Fibroblast of skin of back (primary cell): ENCODE measurements around the gene NCBP2.
"Not testable (repeated sequence)": the region's sequence is repeated elsewhere in the genome, so short reads cannot be mapped to it uniquely, and the experiment has no call there.

ENCODE experiments used
- DNase-seq: peaks from one replicate; pipeline ENCODE4 v3.0.0-alpha.2; 2013

Gene NCBP2

GRCh38 chr3:196968233-196969133 is 26.2 kb upstream of the NCBP2 start, which contains the start of gene PIGZ:
PIGZ (minus strand) TSS chr3:196968833; CDS start chr3:196952031, 16,802 bp downstream.
- peak; percentile 32 for DNase-seq

DNA sequence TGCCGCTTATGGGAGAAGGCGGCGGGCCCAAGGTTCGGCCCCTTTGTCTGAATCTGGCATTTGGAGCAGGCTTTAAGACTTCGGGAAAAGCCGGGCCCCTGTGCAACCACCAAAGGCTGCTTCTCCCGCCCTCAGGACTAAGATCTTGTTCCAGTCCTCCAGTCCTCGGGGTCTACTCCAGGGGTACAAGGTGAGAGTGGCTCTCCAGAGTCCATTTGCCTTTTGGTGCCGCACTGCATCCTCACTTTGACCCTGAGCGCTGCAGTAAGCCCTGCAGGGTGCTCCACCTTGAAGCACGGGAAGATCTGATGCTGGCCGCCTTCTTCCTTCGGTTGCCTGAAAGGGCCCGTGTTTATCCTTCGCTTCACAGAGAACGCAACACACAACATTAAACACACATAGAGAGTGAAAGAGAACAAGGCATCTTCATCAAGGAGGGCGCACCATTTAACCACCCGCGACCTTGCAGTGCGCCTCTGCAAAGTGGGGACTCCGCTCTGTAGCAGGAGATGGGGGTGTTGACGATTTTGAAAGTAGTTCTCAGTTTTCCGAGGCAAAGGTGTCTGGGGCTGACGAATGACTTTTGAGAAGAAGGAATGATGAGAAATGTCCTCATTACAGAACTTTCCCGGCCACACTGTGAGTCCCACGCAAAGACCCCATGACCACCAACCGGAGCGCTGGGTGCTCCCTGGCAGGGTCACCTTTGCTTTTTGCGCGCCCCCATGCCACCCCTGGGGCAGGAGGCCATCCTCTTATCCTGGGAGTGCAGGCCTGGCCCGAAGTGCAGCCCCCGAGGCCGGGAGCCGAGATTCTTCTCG is 25.3 kb upstream of the NCBP2 start:
- no peak for DNase-seq

GRCh38 chr3:196966526-196967401 is 24.4 kb upstream of the NCBP2 start:
- DNase-seq: no peak

GRCh38 chr3:196965804-196966173 is 23.5 kb upstream of the NCBP2 start:
- no peak for DNase-seq

DNA sequence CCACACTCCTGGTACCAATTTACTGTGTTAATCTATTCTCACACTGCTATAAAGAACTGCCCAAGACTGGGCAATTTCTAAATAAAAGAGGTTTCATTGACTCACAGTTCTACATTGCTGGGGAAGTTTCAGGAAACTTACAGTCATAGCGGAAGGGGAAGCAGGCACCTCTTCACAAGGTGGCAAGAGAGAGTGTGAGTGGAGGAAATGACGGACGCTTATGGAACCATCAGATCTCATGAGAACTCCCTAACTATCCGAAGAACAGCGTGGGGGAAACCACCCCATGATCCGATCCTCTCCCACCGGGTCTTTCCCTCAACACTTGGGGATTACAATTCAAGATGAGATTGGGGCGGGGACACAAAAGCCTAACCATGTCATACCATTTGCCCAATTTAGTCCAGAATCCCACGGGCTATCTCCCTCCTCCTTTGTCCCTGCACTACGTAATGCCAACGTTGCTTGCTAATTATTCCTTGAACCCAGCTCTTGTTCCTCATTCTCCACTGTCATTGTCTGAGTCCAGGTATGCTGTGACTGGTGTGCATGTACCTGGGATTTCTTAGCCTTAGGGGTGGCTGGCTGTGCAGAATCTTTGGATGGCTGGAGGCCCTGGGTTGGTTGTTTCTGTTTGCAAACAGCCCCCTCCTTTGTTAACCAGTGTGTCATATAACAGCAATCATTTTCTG is 22.9 kb upstream of the NCBP2 start:
- DNase-seq: no peak

DNA sequence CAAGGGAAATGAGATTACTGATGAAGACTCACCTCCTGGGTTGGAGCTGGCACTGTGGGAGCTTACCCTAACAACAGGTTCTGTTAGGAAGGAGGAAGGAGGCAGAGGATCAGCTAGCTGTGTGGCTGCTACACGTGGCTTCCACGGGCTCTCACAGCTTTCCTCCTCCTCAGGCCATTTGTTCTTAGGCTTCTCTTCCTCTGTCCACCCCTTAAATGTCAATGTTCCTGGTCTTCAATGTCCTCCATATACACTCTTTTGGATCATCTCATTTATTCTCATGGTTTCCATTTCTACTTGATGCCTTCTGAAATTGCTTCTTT is 21.3 kb upstream of the NCBP2 start:
- DNase-seq: no peak

DNA sequence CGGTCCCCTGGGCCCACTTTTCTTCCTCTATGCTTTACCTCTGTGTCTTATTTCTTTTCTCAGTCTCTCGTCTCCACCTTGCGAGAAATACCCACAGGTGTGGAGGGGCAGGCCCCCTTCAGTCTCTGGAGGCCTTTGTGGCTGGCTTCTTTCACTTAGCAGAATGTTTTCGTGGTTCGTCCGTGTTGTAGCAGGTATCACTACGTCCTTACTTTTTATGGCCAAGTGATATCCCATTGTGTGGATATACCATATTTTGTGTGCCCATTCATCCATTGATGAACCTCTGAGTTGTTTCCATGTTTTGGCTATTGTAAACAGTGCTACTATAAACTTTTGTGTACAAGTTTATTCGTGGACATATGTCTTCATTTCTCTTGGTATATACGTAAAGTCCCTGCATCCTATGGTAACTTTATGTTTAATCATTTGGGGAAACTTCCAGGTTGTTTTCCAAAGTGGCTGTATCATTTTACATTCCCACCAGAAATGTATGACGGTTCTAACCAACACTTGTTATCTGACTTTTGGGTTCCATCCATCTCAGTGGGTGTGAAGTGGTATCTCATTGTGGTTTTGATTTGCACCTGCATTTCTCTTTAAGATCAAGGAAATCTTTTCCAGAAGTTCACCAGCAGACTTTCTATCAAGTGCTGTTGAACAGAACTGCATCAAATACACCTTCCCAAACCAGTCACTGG is 20.8 kb upstream of the NCBP2 start:
- no peak for DNase-seq

DNA sequence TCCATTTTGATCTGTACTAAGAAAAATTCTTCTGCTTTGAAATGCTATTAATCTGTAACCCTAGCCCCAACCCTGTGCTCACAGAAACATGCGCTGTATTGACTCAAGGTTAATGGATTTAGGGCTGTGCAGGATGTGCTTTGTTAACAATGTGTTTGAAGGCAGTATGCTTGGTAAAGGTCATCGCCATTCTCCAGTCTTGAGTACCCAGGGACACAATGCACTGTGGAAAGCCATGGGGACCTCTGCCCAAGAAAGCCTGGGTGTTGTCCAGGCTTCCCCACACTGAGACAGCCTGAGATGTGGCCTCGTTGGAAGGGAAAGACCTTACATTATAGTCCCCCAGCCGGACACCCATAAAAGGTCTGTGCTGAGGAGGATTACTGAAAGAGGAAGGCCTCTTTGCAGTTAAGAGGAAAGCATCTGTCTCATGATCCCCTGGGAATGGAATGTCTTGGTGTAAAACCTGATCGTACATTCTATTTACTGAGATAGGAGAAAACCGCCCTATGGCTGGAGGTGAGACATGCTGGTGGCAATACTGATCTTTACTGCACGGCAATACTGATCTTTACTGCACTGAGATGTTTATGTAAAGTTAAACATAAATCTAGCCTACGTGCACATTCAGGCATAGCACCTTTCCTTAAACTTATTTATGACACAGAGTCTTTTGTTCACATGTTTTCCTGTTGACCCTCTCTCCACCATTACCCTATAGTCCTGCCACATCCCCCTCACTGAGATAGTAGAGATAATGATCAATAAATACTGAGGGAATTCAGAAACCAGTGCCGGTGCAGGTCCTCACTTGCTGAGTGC is 20.0 kb upstream of the NCBP2 start:
- no peak for DNase-seq

DNA sequence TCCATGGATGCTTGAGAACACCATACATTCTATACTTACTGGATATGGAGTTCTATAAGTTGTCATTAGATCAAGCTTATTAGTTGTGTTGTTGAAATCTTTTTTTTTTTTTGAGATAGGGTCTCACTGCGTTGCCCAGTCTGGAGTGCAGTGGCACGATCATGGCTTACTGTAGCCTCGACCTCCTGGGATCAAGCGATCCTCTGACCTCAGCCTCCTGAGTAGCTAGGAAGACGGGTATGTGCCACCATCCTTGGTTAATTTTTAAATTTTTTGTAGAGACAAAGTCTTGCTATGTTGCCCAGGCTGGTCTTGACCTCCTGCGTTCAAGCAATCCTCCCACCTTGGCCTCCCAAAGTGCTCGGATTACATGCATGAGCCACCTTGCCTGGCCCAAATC is 12.5 kb upstream of the NCBP2 start:
- DNase-seq: no peak

DNA sequence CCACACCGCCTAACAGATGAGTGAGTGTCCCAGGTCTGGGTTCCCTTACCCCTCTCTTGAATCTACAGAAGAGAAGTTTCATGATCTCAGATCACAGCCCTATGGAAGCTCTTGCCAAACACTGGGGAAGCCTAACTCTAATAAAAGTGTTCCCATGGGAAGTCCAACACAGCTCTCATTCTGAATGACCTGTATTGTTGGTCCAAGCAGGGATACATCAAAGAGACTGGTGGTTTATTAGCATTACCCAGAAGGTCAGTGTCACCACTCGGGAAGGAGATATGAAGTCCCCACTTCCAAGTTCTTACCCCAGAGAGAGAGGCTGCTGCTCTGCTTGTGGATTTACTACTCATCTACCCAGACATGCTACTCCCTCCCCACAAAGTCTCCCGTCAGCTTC is 9.0 kb upstream of the NCBP2 start:
- no peak for DNase-seq

- DNase-seq: no peak
Measured at GRCh38 chr3:196949750-196950149, 7.4 kb upstream of the NCBP2 start.

- DNase-seq: no peak
Measured at GRCh38 chr3:196949285-196949619, 6.9 kb upstream of the NCBP2 start.

- DNase-seq: no peak
Measured at GRCh38 chr3:196948442-196949284, 6.3 kb upstream of the NCBP2 start.

DNA sequence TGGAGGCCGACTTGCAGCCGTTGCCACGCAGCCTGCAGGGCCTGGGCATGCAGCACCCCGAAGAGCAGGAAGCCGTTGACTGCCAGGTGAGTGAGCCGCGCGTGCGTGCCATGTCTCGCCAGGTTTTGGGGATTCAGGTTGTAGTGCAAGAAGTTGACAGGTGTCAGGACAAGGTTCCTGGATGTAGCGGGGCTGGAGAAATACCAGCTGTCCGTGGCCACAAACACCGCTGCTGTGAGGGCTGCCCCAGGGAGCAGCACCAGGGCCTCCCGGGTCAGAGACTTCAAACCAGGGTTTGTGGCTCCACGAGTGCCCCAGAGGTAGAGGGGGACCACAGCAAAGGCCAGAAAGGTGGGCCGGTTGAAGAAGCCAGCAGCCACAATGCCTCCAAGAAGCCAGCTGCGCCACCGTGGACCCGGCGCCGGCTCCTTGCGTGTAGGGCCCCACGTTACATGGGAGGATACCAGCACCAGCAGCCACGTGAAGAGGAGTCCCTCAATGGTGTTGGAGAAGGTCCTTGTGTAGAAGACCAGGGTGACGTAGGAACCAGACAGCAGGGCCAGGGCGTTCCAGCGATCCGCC is 5.6 kb upstream of the NCBP2 start:
- no peak for DNase-seq

DNA sequence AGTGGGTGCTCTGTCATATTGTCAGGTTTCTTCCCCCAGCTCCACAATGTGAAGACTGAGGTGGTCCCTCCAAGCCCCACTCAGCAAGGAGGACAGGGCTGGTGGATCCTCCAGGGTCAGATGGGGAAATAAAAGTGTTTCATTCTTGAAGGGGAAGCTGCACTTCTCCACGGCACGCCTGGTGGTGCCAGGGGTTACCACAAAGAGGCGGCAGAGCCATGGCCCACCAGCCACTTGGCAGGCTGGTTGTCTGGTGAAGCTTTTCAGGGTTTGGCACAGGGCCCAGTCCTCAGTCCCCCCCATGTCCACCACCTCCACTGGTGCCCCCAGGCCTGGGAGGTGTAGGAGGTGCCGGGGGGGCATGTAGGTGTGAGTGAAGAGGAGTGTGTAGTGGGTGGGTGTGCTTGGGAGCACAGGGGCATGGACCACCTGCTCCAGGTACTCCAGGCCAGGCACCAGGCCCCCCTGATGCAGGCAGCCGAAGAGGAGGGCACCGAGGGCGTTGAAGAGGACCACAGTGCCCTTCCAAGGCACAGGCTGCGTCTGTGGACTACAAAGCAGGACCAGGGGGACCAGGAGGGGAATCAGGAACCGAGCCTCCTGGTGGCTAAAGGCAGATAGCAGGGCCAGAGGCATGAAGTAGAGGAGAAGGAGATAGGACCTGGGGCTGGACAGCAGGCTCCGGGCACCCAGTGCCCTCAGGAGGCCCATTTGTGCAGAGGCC is 5.0 kb upstream of the NCBP2 start:
- no peak for DNase-seq

- not testable (repeated sequence) for DNase-seq
Measured at GRCh38 chr3:196944037-196944790, 1.9 kb upstream of the NCBP2 start.

DNA sequence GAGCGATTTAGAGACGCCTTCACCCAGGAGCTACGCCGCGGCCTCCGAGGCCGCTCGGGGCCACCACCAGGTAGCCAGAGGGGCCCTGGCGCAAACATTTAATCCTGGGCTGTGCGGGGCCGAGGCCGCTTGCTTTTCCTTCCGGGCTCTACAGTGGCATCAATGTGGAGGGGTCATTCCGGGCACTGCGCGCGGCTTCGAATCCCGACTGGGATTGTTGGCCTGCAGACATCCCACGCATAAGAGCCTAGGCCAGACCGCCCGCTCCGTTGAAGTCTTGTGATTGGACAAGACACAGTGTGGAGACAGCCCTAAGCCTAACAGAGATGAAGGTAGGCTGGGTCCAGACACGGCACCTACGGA is 568 bp upstream of the NCBP2 start:
- DNase-seq: peak; percentile 23

- DNase-seq: no peak
Measured at GRCh38 chr3:196941729-196942225, 551 bp downstream of the NCBP2 start.
